ENCODE measurements around the gene IL1F10. TPM values are rescaled to one million over a fixed set of nuclear protein-coding genes. Genes with fewer than 3 reads are reported as not detected.

IL1F10 gene
- total RNA-seq, 1 experiment from 2014 or later, result not detected

- H3K4me1 ChIP-seq (ENCODE audit: insufficient read depth, low read length), result no peaks in the 10 kb centered on the region
- no peaks in the 10 kb centered on the region for H3K79me2 ChIP-seq (ENCODE audit: insufficient read depth, low read length)
- H2BK12ac ChIP-seq (ENCODE audit: insufficient read length, low read depth, low read length), result no peak overlapping the region
- peaks cover 22 to 53% of the 10 kb centered on the region in 2 experiments for H3K9me3 Mint-ChIP-seq
- H2AK5ac ChIP-seq (ENCODE audit: insufficient read length, low read length), result no peak overlapping the region
- H3K14ac ChIP-seq (ENCODE audit: insufficient read depth, low read length), result no peak overlapping the region
- no peak overlapping the region for H2BK5ac ChIP-seq (ENCODE audit: insufficient read length, low read length)
- no peak overlapping the region for H2BK20ac ChIP-seq (ENCODE audit: low read depth, low read length, poor library complexity, severe bottlenecking)
- no peaks in the 10 kb centered on the region for H3K79me1 ChIP-seq (ENCODE audit: insufficient read depth, low read depth, low read length, poor library complexity, severe bottlenecking)
- WGBS (ENCODE audit: extremely low coverage, insufficient read length, low lambda C conversion rate), result no CpG with 5 or more reads among the region's 4 CpGs
- no peak for DNase-seq
- H3K4ac ChIP-seq (ENCODE audit: low read depth, low read length), result no peak overlapping the region
- H4K5ac ChIP-seq (ENCODE audit: insufficient read length, low read depth, low read length), result no peak overlapping the region
- H3K18ac ChIP-seq (ENCODE audit: insufficient read length, low read depth, low read length), result no peak overlapping the region
- H3K4me2 ChIP-seq (ENCODE audit: insufficient read depth, insufficient read length, low read length), result no peak overlapping the region
- no peak overlapping the region for H3K56ac ChIP-seq (ENCODE audit: insufficient read length, low read depth, low read length)
- no peak for TF ChIP-seq CTCF (conservative IDR thresholded peaks at IDR 0.05)
- no peaks in the 10 kb centered on the region for H4K20me1 ChIP-seq (ENCODE audit: control insufficient read depth, insufficient read depth, insufficient read length)
- no peak overlapping the region for H3T11ph ChIP-seq (ENCODE audit: low read length)
- H2BK120ac ChIP-seq (ENCODE audit: low read depth, low read length, poor library complexity, severe bottlenecking), result no peak overlapping the region
- peaks cover 47% of the 10 kb centered on the region for H3K27me3 Mint-ChIP-seq (ENCODE audit: low read depth)
- H3K4me3 Mint-ChIP-seq, result no peak overlapping the region
- no peaks in the 10 kb centered on the region; a peak in 1 of 7 replicates for H3K36me3 Mint-ChIP-seq (ENCODE audit: insufficient read depth in 1 of 3, low read depth in 3 of 3)
- no peak overlapping the region for H3K27ac Mint-ChIP-seq
- no peaks in the 10 kb centered on the region for H3K23me2 ChIP-seq (ENCODE audit: insufficient read length, low read depth, low read length, poor library complexity, severe bottlenecking)
- no peak overlapping the region for H4K8ac ChIP-seq (replicated peaks; ENCODE audit: insufficient read length, low read depth, low read length)
- no peak overlapping the region for H2AFZ ChIP-seq (ENCODE audit: low read length)
- no peak overlapping the region for H3K23ac ChIP-seq (ENCODE audit: insufficient read length, low read depth, low read length)
- H3K27ac ChIP-seq (ENCODE audit: insufficient read length, low read depth, low read length), result no peak overlapping the region
- H3K27me3 ChIP-seq (ENCODE audit: insufficient read depth, low read length), result no peaks in the 10 kb centered on the region; the same call in 1 of the 2 replicates
- no peaks in the 10 kb centered on the region for H3K9me3 ChIP-seq (ENCODE audit: control insufficient read depth, low read depth, low read length)
- no peaks in the 10 kb centered on the region for H3K4me1 Mint-ChIP-seq
- H3K9ac ChIP-seq (ENCODE audit: extremely low read depth, insufficient read length, low read length), result no peak overlapping the region
- H4K91ac ChIP-seq (ENCODE audit: insufficient read length, low read depth, low read length), result no peak overlapping the region
- H2BK15ac ChIP-seq (ENCODE audit: low read depth, low read length), result no peak overlapping the region
Observed at GRCh38 chr2:113021312-113021711, 46.5 kb upstream of the IL1F10 start.
